Upper lobe of left lung (tissue), 4 donors: ENCODE data around the gene GCDH.

ENCODE experiments used
- CTCF ChIP-seq, 6 experiments: fragments of 450-650 bp in 4 of 6; fragments of 200-600 bp in 2 of 6; sonication (generic) in 2 of 6; IDR thresholded peaks; one replicate each; pipeline ENCODE4 v1.5.1; 2016 to 2019; ENCODE audit warnings: antibody characterized with exemption in 6 of 6
- POLR2A ChIP-seq, 4 donors: fragments of 450-650 bp; IDR thresholded peaks; one replicate each; pipeline ENCODE4 v1.5.1; 2016 to 2017; ENCODE audit warnings: antibody characterized with exemption in 4 of 4, mild to moderate bottlenecking in 2 of 4

- TF ChIP-seq CTCF (IDR thresholded peaks at IDR 0.05): peak in 4 of 6 experiments; percentile 23 to 48 (median 40)
- peak in 3 of 4 donors; percentile 50 to 95 (median 79) for TF ChIP-seq POLR2A (IDR thresholded peaks at IDR 0.05)
These were observed 54.6 kb downstream of the GCDH start, which contains the start of gene RAD23A for GRCh38 chr19:12945479-12946091.
